ENCODE data around the gene OCA2.
"Not testable (repeated sequence)": the region's sequence is repeated elsewhere in the genome, so short reads cannot be mapped to it uniquely, and the experiment has no call there.

The OCA2 gene

GRCh38 chr15:27804569-27805260 lies 294.4 kb downstream of the OCA2 start:
- no peak for DNase-seq

- no peak for DNase-seq
These were observed 300.3 kb downstream of the OCA2 start for GRCh38 chr15:27798807-27799206.

- DNase-seq = no peak
These were observed 301.4 kb downstream of the OCA2 start for GRCh38 chr15:27797765-27798164.

- no peak for DNase-seq
These were observed 302.5 kb downstream of the OCA2 start for GRCh38 chr15:27796405-27797320.

GRCh38 chr15:27792756-27793264 lies 306.3 kb downstream of the OCA2 start:
- no peak for DNase-seq

- DNase-seq = no peak
These were observed 308.8 kb downstream of the OCA2 start for GRCh38 chr15:27790270-27790669.

GRCh38 chr15:27787931-27788330 lies 311.2 kb downstream of the OCA2 start:
- DNase-seq = no peak

GRCh38 chr15:27784107-27784506 lies 315.0 kb downstream of the OCA2 start:
- DNase-seq = no peak

- no peak for DNase-seq
These were observed 315.4 kb downstream of the OCA2 start for GRCh38 chr15:27783678-27784077.

- no peak for DNase-seq
These were observed 317.0 kb downstream of the OCA2 start for GRCh38 chr15:27782125-27782524.

GRCh38 chr15:27776501-27776900 lies 322.6 kb downstream of the OCA2 start:
- no peak for DNase-seq

- no peak for DNase-seq
These were observed 324.5 kb downstream of the OCA2 start for GRCh38 chr15:27774638-27775037.

GRCh38 chr15:27774191-27774590 lies 324.9 kb downstream of the OCA2 start:
- DNase-seq = no peak

- no peak for DNase-seq
These were observed 327.2 kb downstream of the OCA2 start for GRCh38 chr15:27771892-27772291.

GRCh38 chr15:27770769-27771554 lies 328.2 kb downstream of the OCA2 start:
- DNase-seq = no peak

GRCh38 chr15:27770086-27770607 lies 329.0 kb downstream of the OCA2 start:
- DNase-seq = no peak

- DNase-seq = no peak
These were observed 329.5 kb downstream of the OCA2 start for GRCh38 chr15:27769652-27770051.

GRCh38 chr15:27768732-27769475 lies 330.2 kb downstream of the OCA2 start:
- DNase-seq = no peak

GRCh38 chr15:27767918-27768640 lies 331.0 kb downstream of the OCA2 start:
- no peak for DNase-seq

- not testable (repeated sequence) for DNase-seq
These were observed 331.7 kb downstream of the OCA2 start for GRCh38 chr15:27767430-27767829.

- no peak for DNase-seq
These were observed 334.8 kb downstream of the OCA2 start for GRCh38 chr15:27764339-27764738.
